Measurements from ENCODE around the gene GGA1.

GGA1 gene

DNA sequence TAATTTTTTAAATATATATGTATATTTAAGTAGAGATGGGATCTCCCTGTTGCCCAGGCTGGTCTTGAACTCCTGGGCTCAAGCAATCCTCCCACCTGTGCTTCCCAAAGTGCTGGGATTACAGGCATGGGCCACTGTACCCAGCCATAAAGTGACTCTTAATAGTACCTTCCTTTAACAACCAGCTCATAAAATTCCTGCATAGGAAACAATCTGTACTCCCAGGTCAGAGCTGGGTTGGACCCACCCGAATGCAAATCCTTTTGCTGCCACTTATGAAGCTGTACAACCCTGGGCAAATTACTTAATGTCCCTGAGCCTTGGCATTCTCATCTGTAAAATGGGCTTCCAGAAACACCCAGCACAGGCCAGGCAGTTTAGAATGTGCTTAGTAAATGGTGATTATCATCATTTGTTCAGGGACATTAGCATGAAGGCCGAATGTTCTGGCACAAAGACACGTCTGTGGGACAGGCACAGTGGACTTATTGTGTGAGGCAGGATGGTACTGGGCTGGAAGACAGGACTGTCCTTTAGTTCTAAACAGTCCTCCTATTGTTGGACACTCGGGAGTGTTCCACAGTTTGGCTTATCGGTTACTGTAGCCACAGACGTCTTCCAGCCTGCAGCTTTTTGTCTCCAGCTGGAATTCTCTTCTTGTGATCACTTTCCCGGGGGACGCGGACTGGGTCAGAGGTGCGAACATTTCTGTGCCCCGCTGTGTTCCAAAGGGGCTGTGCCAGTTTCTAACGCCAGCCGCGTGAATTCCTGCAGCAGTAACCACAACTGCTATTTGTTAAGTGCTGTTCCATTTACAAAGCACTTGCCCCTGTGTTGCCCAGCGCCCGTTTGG lies 55.8 kb downstream of the GGA1 start:
- in situ Hi-C loops (cut with MboI; ENCODE audit: low sequenced_read_pairs), result no loop called here

GRCh38 chr22:37665487-37665886 lies 56.9 kb downstream of the GGA1 start:
- in situ Hi-C loops (cut with MboI; ENCODE audit: low sequenced_read_pairs), result no loop called here

DNA sequence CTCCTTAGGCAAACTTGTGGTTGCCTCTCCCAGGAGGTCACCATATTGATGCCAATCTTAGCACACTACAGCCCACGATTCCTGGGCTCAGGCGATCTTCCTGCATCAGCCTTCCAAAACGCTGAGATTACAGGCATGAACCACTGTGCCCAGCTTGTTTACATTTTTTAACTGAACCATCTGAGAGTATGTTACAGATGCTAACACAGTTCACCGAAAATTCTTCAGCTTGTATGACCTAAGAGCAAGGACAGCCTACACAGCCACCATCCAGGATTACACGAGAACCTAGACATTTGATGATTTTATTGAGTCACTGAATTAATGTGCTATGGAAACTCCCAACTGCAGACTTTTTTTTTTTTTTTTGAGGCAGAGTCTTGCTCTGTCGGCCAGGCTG lies 61.0 kb downstream of the GGA1 start:
- in situ Hi-C loops (cut with MboI; ENCODE audit: low sequenced_read_pairs), result no loop called here

DNA sequence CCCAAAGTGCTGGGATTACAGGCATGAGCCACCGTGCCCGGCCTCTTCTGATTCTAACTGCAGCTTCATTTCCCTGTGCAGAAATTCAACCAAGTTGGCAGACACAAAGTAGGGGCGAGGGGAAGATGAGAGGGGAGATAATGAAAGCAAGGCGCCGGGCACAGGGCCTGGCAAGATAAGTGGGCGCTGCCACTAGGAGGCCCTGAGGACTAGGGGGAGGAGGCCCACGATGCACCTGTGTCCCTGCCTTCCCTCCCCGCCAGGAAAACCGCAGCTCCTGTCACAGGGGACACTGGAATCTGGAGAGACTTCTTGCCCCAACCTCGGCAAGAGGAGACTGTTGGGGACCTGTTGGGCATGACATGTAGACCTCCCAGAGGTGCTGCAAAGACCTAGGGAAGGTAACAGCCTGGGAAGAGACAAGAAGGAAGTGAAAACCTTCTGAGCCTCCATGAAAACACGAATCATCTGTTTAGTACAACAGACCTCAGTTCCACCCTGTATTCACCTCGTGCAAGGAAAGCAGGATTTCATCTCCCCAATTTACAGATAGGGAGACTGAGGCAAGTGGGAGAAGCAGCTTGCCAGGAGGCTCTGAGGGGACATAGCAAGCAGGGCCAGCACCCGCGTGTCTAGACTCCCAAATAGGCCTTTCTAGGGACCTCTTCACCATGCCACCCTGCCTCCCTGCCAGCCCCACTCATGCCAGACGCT lies 63.7 kb downstream of the GGA1 start:
- in situ Hi-C loops (cut with MboI; ENCODE audit: low sequenced_read_pairs), result no loop called here

DNA sequence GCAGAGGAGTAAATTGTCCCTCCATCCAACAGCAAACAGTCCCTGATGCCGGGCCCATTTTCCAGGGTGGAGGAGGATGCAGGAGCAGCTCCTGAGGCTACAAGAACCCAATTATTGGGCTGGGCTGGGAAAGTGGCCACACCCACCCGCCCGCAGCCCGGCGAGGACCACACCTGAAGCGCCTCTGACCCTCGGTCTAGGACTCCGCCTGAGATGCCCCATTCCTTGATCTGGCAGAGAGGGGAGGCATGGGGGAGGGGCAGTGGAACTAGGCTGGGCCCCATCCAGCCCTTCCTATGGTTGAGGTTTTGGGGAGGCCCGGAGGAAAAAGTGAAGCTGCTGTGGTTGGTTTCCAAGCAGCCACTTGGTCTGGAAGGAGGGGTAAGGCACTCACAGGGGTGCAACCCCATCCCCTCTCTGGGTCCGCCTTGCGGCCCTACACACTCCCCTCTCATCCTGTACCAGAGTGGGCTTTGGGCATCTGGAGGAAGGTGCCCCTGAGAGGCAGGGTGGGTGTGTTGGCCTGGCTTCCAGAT lies 64.4 kb downstream of the GGA1 start:
- in situ Hi-C loops (cut with MboI; ENCODE audit: low sequenced_read_pairs), result no loop called here

DNA sequence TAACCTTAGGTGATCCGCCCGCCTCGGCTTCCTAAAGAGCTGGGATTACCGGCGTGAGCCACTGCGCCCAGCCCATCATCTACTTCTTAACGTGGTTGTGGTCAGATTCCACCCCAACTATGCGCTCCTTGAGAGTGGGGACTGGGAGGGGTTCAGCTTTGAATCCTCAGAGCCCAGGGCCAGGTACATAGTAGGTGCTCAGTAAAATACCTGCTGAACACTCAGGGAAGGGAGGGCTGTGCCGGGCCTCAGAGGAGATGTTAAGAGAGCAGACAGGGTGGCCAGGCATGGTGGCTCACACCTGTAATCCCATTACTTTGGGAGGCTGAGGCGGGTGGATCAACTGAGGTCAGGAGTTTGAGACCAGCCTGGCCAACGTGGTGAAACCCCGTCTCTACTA lies 65.6 kb downstream of the GGA1 start:
- in situ Hi-C loops (cut with MboI; ENCODE audit: low sequenced_read_pairs), result no loop called here

- in situ Hi-C loops (cut with MboI; ENCODE audit: low sequenced_read_pairs), result no loop called here
Measured at GRCh38 chr22:37674951-37675929, 66.6 kb downstream of the GGA1 start, which contains the start of gene LGALS1. LGALS1 (plus strand) TSS chr22:37675636; CDS start chr22:37675703, 67 bp downstream.

- in situ Hi-C loops (cut with MboI; ENCODE audit: low sequenced_read_pairs), result no loop called here
Measured at GRCh38 chr22:37675930-37676735, 67.5 kb downstream of the GGA1 start.

GRCh38 chr22:37676736-37677492 lies 68.3 kb downstream of the GGA1 start:
- in situ Hi-C loops (cut with MboI; ENCODE audit: low sequenced_read_pairs), result no loop called here

DNA sequence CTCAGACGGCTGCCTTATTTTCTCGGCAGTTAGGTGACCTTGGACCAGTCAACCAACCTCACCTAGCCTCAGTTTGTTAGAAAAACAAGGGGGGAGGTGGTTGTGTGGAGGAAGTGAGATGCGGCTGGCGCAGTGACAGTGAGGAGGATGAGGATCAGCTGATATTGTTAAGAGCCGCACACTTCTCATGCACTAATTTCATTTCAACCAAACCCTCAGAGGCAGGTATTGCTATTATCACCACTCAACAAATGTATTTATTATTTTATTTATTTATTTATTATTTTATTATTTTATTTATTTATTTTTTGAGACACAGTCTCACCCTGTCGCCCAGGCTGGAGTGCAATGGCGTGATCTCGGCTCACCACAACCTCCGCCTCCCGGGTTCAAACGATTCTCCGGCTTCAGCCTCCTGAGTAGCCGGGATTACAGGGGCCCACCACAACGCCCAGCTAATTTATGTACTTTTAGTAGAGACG lies 68.9 kb downstream of the GGA1 start:
- in situ Hi-C loops (cut with MboI; ENCODE audit: low sequenced_read_pairs), result no loop called here

GRCh38 chr22:37678372-37678771 lies 69.7 kb downstream of the GGA1 start:
- in situ Hi-C loops (cut with MboI; ENCODE audit: low sequenced_read_pairs), result no loop called here

DNA sequence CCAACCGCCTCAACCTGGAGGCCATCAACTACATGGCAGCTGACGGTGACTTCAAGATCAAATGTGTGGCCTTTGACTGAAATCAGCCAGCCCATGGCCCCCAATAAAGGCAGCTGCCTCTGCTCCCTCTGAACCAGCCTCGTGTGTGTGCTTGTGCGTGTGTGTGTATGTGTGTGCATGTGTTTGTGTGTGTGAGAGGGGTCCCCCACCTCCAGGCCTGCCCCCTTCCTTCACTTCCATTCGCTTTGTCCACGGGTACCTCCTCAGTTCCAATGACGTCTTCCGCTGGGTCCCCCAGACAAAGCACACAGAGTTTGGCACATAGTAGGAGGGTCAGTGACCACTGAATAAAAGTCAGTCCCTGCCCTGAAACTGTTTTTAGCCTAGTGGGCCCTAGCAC lies 71.0 kb downstream of the GGA1 start:
- in situ Hi-C loops (cut with MboI; ENCODE audit: low sequenced_read_pairs), result no loop called here

DNA sequence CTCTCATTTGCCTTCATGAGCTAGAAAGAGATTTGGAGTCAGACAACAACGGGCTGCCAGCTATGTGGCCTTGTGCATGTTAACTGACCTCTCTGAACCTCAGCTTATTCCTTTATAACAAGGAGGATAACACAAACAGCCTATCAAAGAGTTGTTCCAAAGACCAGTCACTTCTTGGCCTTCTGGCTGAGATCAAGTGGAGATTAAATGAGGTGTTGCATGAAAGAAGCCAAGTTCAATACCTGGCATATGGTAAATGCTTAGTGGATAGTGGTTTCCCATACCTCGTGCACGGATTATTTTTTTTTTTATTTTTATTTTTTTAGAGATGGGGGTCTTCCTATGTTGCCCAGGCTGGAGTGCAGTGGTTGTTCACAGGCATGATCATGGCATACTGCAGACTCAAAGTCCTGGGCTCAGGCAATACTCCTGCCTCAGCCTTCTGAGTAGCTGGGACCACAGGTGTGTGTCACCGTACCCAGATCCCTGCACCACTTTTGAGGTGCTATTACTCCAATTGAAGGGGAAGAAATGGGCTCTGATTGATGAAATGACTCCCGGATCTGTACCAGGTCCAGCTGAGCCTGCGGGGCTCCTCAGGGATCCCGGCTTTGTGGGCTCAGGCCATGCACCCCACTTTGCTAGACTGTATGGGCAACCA lies 71.7 kb downstream of the GGA1 start:
- in situ Hi-C loops (cut with MboI; ENCODE audit: low sequenced_read_pairs), result no loop called here

- in situ Hi-C loops (cut with MboI; ENCODE audit: low sequenced_read_pairs), result no loop called here
Measured at GRCh38 chr22:37681001-37681424, 72.4 kb downstream of the GGA1 start.

GRCh38 chr22:37681556-37682049 lies 73.0 kb downstream of the GGA1 start:
- in situ Hi-C loops (cut with MboI; ENCODE audit: low sequenced_read_pairs), result no loop called here

Measured in hTERT RPE-1 (cell line).